NK-92 (cell line): ENCODE results near the gene TARBP2.

Source experiments
- DNase-seq: peaks from one replicate; lab custom pipeline; 2025; ENCODE audit not compliant: unreplicated experiment; lab: John Stamatoyannopoulos, UW

TARBP2 gene

DNA sequence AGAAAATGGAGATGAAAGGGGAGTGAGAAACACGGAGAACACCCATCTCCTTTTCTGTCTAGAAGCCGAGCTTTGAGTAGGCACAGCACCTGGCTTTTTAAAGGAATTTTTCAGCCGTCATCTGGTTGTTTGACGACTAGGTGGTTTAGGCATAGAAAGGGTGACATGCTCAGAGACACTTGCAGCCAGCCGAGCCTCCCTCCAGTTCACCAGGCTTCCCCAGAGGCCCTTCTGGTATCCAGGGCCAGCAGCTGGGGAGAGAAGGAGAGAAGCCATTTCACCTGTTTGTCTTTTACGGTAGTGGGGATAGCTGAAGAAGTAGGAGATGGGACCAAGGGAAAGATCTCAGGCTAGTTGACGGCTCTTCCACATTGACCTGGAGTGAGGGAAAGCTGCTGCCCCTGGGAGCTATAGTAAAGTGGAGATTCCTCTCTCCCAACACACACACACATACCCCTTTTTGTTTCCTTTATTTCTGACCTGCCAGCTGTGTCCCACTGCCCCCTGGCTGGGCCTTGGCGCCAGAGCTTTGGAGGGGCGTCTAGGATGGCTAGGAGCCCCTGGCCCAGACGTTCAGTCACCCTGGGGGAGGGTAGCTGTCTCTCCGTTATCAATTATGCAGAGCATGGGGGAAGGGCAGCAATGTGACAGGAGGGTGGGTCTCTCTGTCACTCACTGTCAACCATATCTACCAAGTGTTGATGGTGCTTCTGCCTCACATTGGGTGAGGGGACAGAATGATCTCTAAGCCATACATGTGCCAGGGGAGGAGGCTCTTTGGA lies 7.3 kb upstream of the TARBP2 start:
- no peak for DNase-seq

DNA sequence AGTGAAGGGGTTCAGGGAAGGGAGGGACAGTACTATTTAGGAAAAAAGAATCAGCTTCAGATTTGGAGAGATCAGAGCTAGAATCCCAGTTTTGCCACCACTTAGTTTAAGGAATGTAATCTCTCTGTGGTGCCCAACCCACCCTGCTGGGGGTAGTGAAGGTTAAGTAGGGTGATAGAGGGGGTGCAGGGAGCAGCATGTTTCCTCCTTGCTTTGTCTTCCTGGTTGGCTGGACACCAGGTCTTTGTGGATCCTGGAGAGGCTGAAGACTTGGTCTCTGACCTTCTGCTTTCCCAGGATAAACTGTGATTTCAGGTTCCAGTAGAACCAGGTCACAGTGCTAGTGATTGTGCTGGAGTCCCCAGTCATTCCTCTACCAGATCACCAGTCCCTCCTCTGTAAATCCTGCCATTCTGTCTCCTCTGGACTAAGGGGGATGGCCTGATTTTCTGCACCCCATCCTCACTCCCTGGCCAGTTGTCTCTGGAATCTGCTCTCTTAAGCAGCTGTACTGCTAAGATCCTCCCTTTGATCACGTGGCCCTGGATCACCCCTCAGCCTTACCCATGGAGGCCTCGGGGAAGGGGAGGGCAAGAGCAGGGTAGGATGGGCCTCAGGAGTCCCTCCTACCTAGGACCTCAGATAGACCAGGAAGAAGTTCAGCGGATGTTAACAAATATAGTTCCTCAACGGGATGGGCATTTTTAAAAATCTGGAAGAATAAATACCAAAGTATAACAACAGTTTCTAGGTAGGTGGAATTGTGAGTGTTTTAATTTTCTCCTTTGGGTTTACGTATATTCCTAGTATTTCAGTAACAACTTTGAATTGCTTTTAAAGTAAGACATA lies 5.0 kb upstream of the TARBP2 start:
- no peak for DNase-seq

DNA sequence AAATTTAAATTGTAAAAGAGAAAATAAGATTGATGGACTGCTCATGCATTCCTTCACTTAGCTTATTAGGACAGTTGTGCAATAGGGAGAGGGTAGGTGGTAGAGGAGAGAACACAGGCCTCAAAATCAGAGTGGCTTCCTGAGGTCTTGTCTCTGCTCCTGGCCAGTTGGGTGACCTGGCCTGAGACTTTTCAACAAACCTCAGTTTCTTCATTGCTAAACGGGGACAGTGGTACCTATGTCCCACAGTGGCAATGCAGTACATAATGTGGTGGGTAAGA lies 4.4 kb upstream of the TARBP2 start:
- no peak for DNase-seq

DNA sequence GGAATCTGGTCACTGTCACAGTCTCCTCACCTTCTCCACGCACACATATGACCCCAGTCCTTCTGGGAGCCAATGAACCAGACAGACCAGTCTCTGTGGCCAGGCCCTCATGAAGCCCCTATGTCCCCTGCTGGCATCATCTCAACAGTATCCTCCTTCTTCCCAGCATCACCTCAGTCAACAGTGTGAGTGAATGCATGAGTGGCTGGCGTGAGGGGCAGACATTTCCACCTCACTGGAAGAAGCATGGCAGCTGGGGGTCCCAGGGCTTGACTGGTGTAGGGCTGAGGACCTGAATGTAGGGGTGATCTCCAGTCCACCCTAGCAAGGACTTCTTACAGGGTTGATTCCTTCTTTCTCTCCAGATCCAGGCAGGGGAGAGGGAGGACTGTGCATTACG lies 3.6 kb upstream of the TARBP2 start:
- DNase-seq: no peak

- DNase-seq: no peak
Measured at GRCh38 chr12:53498235-53498630, 2.9 kb upstream of the TARBP2 start.

- DNase-seq: no peak
Measured at GRCh38 chr12:53499266-53500141, 1.6 kb upstream of the TARBP2 start, which contains the start of gene MAP3K12. Gene MAP3K12 (minus strand): TSS chr12:53499458. CDS start chr12:53487391, 12,067 bp downstream.

DNA sequence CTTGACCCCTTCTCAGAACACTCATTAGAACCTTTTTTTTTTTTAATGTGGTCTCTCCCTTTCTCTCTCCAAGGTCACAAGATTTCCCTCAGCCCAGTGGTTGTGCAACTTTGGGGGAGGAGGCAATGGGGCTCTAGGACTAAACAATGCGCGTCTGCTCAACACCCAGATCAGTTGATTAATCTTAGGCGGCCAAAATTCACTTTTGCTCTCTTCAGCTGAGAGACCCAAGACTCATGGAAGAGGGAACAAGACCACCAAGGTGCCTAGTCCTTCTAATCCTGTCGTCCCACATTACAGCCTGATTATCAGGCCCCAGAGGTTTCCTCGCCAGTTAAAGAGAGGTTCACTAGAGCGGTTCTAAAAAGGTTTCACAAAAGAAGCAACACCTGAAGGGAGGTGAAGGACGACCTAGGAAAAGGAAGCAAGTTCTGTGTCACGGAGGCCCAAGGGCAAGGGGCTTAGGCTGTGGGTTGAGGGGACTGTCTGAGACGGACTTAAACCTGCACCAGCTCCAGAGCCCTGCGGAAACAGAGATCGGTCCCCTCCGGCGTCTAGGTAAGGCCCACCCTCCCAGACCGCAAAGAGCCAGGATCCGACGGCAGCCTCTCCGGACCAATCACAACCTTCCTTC lies 824 bp upstream of the TARBP2 start:
- DNase-seq: no peak

GRCh38 chr12:53501615-53502181 lies 615 bp downstream of the TARBP2 start:
- DNase-seq: no peak

GRCh38 chr12:53502331-53502730 lies 1.2 kb downstream of the TARBP2 start:
- DNase-seq: no peak

- DNase-seq: no peak
Measured at GRCh38 chr12:53502983-53503728, 2.1 kb downstream of the TARBP2 start.

DNA sequence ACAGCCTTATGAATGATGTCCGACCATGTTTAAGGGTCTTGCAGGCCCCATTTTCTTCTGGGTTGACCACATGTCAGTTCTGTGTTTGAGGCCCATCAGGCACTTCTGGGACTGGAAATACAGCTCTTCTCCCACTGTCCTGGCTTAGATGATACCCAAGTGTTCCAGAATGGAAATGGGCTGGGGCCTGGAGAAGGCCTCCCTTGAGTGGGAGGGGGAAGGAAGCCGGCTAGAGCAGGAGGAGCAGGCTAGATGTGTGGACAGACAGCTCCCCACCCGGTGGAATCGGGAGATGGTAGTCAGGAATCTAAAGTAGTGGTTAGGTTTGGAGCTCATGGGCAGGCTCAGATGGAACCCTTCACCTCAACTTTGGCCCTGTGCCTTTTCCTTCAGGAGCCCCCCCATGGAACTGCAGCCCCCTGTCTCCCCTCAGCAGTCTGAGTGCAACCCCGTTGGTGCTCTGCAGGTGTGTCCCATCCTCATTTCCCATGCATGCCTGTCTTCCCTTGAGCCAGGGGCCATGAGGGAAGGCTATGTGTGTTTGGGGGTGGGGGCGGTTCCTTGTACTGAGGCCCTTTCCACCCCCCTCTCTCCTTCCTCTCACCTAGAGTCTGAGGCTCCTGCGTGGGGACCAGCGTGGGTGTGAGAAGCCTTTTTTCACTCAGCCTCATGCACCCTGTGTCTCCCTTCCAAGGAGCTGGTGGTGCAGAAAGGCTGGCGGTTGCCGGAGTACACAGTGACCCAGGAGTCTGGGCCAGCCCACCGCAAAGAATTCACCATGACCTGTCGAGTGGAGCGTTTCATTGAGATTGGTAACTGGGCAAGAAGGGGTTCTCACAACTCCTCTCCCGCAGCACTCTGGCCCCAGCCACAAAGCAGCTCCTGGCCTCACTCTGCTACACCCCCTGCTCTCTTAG lies 3.2 kb downstream of the TARBP2 start:
- no peak for DNase-seq

DNA sequence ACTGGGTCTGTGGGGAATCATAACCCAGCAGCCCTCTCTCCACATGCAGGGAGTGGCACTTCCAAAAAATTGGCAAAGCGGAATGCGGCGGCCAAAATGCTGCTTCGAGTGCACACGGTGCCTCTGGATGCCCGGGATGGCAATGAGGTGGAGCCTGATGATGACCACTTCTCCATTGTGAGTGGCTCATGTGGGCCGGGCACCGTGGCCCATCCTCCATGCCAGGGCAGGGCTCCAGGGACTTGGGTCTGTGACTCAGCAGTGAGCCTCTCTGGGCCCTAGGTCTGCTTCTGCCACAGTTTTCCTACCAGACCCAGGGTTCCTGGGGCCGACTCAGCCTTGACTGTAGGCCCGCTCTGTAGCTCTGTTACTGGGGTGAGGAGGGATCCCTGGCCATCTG lies 4.0 kb downstream of the TARBP2 start:
- DNase-seq: no peak

DNA sequence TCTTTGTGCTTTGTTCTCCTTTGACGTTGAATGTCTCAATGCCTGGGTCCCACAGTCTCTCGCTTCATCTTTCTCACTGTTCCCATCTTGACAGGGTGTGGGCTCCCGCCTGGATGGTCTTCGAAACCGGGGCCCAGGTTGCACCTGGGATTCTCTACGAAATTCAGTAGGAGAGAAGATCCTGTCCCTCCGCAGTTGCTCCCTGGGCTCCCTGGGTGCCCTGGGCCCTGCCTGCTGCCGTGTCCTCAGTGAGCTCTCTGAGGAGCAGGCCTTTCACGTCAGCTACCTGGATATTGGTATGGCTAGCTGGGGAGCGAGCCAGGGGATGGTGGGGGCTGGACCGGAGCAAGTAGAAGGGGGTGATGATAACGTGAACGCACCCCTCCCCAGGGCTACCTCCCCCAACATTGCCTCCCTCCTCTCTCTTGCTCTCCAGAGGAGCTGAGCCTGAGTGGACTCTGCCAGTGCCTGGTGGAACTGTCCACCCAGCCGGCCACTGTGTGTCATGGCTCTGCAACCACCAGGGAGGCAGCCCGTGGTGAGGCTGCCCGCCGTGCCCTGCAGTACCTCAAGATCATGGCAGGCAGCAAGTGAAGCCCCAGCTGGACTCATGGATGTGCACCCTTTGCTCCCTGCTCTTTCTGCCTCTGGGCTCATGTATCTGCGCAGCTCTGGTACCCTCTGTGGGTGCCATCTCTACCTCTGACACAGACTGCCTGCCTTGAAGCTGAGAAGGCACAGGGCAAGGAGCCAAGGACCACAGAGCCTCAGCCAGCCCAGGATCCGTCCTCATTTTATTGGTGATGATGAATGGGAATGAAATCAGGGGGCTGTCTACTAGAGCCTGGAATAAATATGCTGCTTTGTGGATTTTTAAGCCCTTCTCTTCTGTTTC lies 4.7 kb downstream of the TARBP2 start:
- DNase-seq: no peak

- DNase-seq: no peak
Measured at GRCh38 chr12:53506450-53506785, 5.3 kb downstream of the TARBP2 start.

DNA sequence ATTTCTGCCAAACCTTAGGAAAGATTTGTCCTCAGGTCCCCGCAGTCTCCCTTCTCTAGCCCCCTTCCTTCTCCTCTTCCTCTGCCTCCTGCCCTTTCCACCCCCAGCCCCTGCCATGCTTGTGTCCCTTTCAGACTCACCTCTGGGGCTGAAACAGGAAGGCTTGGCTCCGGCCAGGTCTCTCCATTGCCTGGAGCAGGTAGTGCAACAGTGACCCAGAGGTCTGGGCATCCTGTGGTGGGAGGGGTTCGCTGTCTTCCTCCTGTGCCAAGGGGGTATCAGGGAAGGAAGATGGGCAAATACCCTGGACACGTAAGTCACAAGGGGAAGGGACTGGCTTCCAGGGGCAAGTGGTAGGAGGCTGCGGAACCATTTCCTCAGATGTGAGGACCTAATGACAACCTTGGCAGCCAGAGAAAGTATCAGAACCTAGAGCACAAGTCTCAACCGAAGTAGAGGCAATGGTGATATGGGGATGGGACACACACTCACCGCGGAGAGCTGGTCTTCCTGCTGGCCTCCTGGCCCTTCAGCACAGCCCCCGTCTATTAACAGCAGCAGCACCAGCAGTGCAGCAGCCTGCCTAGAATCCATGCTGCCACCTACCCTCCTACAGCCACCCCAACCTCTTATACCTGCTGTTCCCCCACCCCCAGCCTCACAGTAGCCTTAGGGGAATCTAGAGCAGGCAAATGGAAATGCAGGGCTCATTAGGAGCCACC lies 6.0 kb downstream of the TARBP2 start, which contains the start of gene NPFF:
NPFF (minus strand) TSS at position 604 of the 722 bp plus-strand sequence; CDS start at position 594, 10 bp downstream.
- DNase-seq: no peak

- no peak for DNase-seq
Measured at GRCh38 chr12:53507603-53507885, 6.5 kb downstream of the TARBP2 start.

GRCh38 chr12:53508534-53509170 lies 7.6 kb downstream of the TARBP2 start:
- DNase-seq: no peak
